HG03039 (cell line): ENCODE data around the gene DISC1.

Experiments
- ATAC-seq: cut with Tn5 transposase; IDR thresholded peaks from one replicate; pipeline ENCODE4 v1.9.1; 2021; ENCODE audit warnings: mild to moderate bottlenecking, moderate library complexity; ENCODE audit not compliant: unreplicated experiment

DISC1 gene

DNA sequence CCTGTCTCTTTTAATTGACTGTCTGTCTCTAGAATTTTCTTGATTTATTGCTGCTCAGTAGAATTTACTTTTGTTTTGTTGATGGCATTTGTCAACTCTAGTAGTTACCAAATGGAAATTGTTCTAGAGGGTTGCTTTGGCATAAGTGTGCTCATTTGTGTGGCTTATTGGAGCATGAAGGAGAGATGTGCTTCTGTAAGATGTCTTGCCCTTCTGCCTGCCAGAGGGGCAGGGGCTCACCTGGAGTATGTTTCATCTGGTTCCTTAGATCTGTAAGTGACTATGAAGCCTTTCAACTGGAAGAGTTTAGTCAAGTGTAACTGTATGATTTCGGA, 345.5 kb downstream of the DISC1 start:
- no peak for ATAC-seq

GRCh38 chr1:231973830-231974229, 347.2 kb downstream of the DISC1 start:
- ATAC-seq: no peak

DNA sequence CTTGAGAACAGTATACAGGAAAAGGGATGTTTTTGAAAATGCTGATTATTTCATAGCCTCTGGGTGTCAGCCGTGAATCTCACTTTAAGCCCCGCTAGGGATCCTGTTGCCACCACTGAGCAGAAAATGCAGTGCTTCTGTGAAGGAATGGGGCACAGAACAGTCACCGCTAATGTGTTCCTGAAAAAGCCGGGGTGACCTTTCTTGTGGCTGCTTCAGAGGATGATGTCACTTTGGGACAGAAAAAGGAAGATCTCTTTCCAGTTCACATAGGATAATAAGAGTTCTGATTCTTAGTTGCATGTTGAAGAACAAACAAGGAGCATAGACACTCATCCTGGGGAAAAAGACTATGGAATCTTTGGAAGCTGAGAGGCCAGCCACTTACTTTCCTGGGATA, 349.6 kb downstream of the DISC1 start:
- ATAC-seq: no peak

GRCh38 chr1:231981675-231982074, 355.1 kb downstream of the DISC1 start:
- ATAC-seq: no peak

DNA sequence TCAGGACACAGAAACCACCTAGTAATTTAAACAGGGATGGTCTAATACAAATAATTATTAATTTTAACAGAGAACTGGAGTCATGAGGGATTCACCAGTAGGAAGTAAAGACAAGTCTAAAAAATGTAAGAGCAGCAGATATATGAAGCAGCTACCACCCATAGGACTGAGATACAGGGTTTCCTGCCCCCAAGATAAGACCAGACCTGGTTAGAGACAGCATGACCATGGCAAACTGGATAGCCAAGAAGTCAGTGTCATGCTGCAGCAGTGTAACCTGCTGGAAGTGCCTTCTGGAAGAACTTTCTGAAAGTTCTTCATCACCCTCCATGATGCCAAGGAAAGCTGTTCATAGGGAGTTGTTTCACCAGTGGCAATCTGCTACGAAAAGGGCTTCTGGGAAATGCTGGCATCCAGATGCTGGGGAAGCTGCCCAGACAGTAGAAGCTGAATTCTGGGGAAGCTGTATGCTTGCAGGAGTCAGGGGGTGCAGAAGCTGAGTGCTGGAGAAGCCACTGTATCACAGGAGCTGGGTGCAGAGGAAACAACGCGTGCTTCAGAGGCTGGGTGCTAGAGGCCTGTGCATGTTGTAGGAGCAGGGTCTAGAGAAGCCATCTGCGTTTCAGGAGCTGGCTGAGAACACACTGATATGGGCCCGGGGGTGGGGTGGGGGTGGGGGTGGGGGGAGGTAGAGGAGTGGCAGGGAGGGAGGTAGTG, 356.4 kb downstream of the DISC1 start:
- no peak for ATAC-seq

- ATAC-seq: no peak
These were observed 357.1 kb downstream of the DISC1 start for GRCh38 chr1:231983588-231984193.

DNA sequence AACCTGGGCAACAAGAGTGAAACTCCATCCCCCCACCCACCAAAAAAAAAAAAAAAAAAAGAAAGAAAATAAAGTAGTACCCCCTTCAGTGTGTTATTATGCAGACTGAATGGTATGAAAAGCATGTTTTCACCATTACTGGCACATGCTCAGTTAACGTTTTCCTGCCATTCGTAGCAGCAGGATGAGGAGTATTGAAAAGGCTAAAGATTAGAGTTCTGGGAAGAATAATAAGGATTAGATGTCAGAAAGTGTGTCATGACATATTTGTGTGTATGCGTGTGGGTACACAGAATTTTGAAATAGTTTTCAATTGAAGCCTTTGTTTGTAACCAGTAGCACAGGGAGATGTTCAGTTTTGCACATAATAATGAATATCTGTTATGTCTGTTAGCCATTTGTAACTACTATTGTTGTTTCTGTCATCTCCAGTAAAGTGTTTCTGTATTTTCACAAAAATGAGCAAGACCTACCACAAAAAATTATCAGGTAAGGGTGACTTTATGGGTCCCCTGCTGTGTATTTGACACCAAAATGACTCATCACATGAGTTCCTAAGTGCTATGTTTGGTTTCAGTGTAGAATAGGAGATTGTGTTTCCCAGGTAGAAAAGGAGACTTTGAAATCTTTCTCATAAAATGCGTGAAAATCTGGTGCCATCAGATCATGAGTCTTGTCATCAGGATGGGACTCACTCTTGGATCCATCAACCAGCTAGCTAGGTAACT, 358.9 kb downstream of the DISC1 start:
- ATAC-seq: no peak

GRCh38 chr1:231986631-231987336, 360.2 kb downstream of the DISC1 start:
- ATAC-seq: no peak

DNA sequence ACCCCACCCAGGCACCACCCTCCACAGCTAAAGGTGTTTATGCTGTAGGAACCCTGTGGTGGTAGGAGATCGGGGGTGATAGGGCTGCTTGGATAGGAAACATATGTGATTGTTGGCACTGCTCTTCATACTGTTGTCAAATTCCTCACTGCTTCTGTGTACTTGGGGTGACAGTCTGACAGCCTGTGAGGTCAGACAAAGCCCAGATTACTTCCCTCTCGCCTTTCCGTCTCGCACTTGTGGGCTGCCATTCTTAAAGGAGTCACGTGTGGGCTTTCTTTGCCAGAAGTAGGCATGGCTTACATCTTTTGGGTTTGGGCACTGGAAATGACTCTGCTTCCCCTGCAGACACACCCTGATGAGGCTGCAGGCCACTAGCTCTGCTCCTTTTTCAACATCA, 363.8 kb downstream of the DISC1 start:
- ATAC-seq: no peak

- ATAC-seq: no peak
These were observed 364.6 kb downstream of the DISC1 start for GRCh38 chr1:231991231-231991630.

DNA sequence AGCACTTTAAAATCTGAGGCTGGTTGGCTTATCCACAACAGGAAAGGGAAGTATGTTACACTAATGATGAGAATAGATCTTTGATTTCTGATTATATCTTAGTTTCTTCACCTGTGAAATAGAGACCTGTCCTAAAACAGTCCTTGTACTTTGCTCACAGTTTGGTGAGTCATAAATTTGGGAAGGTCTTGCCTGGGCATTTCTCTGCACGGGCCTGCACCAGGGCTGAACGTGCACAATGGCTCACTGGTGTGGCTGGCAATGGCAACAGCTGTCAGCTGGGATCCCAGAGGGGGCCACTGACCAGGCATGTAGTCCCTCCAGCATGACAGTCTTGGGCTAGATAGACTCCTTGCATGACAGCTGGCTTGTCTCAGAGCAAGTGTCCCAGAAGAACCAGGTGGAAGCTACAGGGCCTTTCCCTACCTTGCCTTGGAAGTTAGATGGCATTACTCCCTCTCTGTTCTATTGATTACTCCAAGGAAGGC, 367.4 kb downstream of the DISC1 start:
- ATAC-seq: no peak

DNA sequence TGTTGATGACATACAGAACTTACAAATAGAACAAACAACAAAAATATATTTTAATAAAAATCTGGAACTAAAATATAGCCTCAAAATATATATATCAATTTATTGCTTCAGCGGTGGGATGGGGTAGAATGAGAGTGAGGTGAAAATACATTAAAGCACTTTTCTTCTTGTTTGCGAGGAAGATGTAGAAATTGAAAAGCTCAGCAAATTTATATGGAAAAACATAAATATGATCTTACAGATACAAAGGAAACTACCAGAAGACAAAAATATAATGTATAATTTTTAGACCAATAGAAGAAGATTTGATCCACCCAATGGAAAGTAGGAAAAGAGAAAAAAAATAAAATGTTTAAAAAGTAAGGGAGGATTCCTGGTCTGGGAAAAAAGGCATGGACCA, 372.2 kb downstream of the DISC1 start:
- no peak for ATAC-seq

DNA sequence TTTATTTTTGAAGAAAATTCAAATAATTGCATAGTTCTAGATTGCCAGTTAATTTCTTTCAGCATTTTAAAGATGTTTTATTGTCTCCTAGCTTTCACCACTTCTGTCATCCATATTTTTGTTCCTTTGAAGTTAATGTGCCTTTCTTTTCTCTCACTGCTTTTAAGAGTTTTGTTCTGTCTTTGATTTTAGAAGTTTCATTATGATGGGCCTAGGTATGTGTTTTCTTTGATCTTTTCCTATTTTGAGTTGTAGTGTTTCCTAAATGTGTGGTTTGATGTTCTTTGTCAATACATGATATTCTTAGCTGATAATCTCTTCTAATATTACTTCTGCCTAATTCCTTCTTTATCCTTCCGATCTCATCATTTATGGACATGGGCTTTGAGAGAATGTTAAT, 378.7 kb downstream of the DISC1 start:
- ATAC-seq: no peak

GRCh38 chr1:232009741-232010140, 383.2 kb downstream of the DISC1 start:
- ATAC-seq: no peak

GRCh38 chr1:232011961-232012360, 385.4 kb downstream of the DISC1 start:
- ATAC-seq: no peak

DNA sequence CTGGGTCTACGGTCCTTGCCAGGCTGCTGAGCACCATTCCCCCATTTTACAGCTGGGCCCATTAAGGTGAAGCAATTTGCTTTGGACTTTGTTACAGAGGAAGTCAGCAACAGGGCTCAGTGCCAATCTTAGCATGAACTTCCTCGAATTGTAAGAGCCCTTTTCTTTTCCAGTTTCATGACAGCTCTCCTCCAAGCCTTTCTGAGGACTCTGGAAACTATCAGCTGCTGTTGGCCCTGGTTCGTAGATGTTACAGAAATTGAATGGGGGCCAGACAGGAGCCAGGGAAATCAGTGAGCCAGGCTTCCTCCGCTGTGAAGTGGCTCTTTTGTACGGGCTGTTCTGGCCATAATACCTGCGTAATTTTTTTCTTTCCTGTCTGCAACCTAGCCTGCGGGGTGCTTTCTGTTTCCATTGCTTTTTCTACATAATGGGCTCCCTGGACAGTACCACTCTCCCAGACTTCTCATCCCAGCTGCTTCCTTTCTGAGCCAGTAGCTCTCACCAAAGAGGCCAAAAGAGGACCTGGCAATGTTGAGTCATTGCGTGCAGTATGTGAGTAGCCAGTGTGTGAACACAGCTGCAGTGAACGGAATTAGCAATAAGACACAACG, 386.3 kb downstream of the DISC1 start:
- no peak for ATAC-seq

DNA sequence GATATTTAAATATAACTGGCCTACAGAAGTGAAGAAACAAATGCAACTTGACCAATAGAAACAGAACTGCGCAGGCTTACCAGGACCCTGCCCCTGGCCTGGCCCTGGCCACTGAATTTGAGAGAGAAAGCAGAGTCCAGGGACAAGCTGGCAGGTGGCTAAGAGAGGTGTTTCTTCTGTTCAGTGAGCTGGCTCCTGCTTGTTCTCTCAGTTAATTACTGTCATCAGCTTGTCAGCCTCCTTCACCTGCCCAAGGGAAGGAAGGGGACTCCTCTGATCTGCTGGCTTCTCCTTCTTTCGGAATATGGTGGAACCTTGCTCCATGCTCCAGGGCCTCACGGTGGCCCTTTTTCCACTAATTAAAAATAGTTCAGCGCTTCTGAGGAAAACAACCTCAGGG, 388.4 kb downstream of the DISC1 start:
- no peak for ATAC-seq

GRCh38 chr1:232016616-232017015, 390.0 kb downstream of the DISC1 start:
- ATAC-seq: no peak

GRCh38 chr1:232017057-232017456, 390.5 kb downstream of the DISC1 start:
- no peak for ATAC-seq

- no peak for ATAC-seq
These were observed 391.2 kb downstream of the DISC1 start for GRCh38 chr1:232017759-232018158.
